GM18868 (cell line): Measurements from ENCODE around the gene PATJ.

Experiments used
- ATAC-seq: cut with Tn5 transposase; IDR thresholded peaks from one replicate; pipeline ENCODE4 v1.9.1; 2021; ENCODE audit warnings: mild to moderate bottlenecking, moderate library complexity; ENCODE audit not compliant: unreplicated experiment

PATJ gene

GRCh38 chr1:61978796-61979195, 236.5 kb downstream of the PATJ start:
- no peak for ATAC-seq

- ATAC-seq = no peak
These were observed 237.4 kb downstream of the PATJ start for GRCh38 chr1:61979729-61980128.

GRCh38 chr1:61980561-61980960, 238.3 kb downstream of the PATJ start:
- ATAC-seq = no peak

GRCh38 chr1:61981870-61982660, 239.8 kb downstream of the PATJ start:
- peak; percentile 50 for ATAC-seq

- ATAC-seq = no peak
These were observed 241.0 kb downstream of the PATJ start for GRCh38 chr1:61983236-61983635.

- ATAC-seq = no peak
These were observed 250.0 kb downstream of the PATJ start for GRCh38 chr1:61992257-61992656.

- ATAC-seq = no peak
These were observed 251.2 kb downstream of the PATJ start for GRCh38 chr1:61993331-61993961.

GRCh38 chr1:61995641-61996040, 253.4 kb downstream of the PATJ start:
- no peak for ATAC-seq

GRCh38 chr1:61997123-61997522, 254.8 kb downstream of the PATJ start:
- no peak for ATAC-seq

- no peak for ATAC-seq
These were observed 261.5 kb downstream of the PATJ start for GRCh38 chr1:62003777-62004176.

GRCh38 chr1:62006690-62007089, 264.4 kb downstream of the PATJ start:
- ATAC-seq = no peak

- no peak for ATAC-seq
These were observed 268.7 kb downstream of the PATJ start for GRCh38 chr1:62011006-62011405.

- ATAC-seq = no peak
These were observed 269.8 kb downstream of the PATJ start for GRCh38 chr1:62012095-62012494.

GRCh38 chr1:62012836-62013235, 270.6 kb downstream of the PATJ start:
- no peak for ATAC-seq

- no peak for ATAC-seq
These were observed 271.0 kb downstream of the PATJ start for GRCh38 chr1:62013264-62013663.

GRCh38 chr1:62022382-62022983, 280.2 kb downstream of the PATJ start:
- no peak for ATAC-seq

GRCh38 chr1:62024690-62025089, 282.4 kb downstream of the PATJ start:
- ATAC-seq = no peak

- no peak for ATAC-seq
These were observed 282.9 kb downstream of the PATJ start for GRCh38 chr1:62025154-62025553.

- ATAC-seq = no peak
These were observed 283.6 kb downstream of the PATJ start for GRCh38 chr1:62025892-62026291.

GRCh38 chr1:62029704-62030103, 287.4 kb downstream of the PATJ start:
- no peak for ATAC-seq

- ATAC-seq = no peak
These were observed 292.5 kb downstream of the PATJ start for GRCh38 chr1:62034790-62035189.

- no peak for ATAC-seq
These were observed 295.0 kb downstream of the PATJ start for GRCh38 chr1:62037274-62037673.
